ENCODE data around the gene PARD3. TPM values are rescaled to one million over a fixed set of nuclear protein-coding genes. Genes with fewer than 3 reads are reported as not detected.

PARD3 gene
- total RNA-seq, 1 donor from 2014 or later: 35.4 TPM

DNA sequence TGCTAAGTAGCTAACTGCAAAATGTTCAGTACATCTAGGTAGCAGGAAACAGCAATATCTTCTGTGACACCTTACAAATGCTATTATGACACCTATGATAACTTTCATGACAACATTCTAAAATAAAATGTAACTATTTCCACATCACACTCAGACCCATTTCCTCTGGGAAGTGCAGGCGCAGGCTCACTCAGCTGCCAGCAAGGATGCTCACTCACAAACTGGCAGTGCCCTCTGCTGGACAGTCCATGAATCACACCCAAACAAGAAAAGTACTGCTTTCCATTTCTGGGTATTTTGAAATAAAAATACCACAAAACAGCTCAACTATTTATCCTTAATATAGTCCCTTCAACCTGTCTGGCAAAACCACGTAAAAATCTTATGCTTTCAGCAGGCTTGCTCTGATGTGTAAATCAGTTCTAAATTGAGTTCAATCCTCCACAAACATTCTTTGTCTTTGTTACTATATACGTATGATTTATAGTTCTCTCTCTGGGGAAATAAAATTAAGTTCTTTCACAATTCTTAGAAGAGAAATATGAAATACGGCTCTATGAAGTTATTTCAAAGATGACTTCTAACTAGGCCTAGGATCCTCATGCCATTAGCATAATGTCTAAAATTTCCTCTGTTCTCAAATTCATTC, 176.6 kb downstream of the PARD3 start:
- no peak overlapping the region for H3K9ac ChIP-seq (ENCODE audit: low read length)
- peaks cover 20% of the 10 kb centered on the region for H3K79me2 ChIP-seq (ENCODE audit: insufficient read depth, low read length)
- no peak overlapping the region for H3K4me3 Mint-ChIP-seq (ENCODE audit: unreplicated experiment)
- no peaks in the 10 kb centered on the region for H3K27me3 Mint-ChIP-seq (ENCODE audit: low read depth, unreplicated experiment)
- no peak overlapping the region for H3K27ac ChIP-seq (ENCODE audit: low read depth, low read length)
- DNase-seq (ENCODE audit: low read depth) (peak; percentile 61), FAIRE-seq (peak; percentile 88)
- no peaks in the 10 kb centered on the region for H3K9me3 ChIP-seq (ENCODE audit: insufficient read depth, low read depth, low read length)
- peaks cover 9% of the 10 kb centered on the region for H3K4me1 Mint-ChIP-seq (ENCODE audit: low read depth, unreplicated experiment)
- H3K36me3 Mint-ChIP-seq (ENCODE audit: low read depth, unreplicated experiment): no peaks in the 10 kb centered on the region
- H3K9me3 Mint-ChIP-seq (ENCODE audit: unreplicated experiment): no peaks in the 10 kb centered on the region
- no peaks in the 10 kb centered on the region for H3K4me1 ChIP-seq (ENCODE audit: insufficient read depth, low read length)
- H2AFZ ChIP-seq (ENCODE audit: low read depth, low read length): no peak overlapping the region
- TF ChIP-seq, protein P1, sequence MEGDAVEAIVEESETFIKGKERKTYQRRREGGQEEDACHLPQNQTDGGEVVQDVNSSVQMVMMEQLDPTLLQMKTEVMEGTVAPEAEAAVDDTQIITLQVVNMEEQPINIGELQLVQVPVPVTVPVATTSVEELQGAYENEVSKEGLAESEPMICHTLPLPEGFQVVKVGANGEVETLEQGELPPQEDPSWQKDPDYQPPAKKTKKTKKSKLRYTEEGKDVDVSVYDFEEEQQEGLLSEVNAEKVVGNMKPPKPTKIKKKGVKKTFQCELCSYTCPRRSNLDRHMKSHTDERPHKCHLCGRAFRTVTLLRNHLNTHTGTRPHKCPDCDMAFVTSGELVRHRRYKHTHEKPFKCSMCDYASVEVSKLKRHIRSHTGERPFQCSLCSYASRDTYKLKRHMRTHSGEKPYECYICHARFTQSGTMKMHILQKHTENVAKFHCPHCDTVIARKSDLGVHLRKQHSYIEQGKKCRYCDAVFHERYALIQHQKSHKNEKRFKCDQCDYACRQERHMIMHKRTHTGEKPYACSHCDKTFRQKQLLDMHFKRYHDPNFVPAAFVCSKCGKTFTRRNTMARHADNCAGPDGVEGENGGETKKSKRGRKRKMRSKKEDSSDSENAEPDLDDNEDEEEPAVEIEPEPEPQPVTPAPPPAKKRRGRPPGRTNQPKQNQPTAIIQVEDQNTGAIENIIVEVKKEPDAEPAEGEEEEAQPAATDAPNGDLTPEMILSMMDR (IDR thresholded peaks at IDR 0.05; ENCODE audit: insufficient read depth, low read depth, low read length): peak; percentile 96
- TF ChIP-seq EZH2 (IDR thresholded peaks at IDR 0.05; ENCODE audit: insufficient read depth, low read length): no peak
- no peak overlapping the region for H3K27ac Mint-ChIP-seq (ENCODE audit: unreplicated experiment)
- no peak overlapping the region for H3K4me3 ChIP-seq (ENCODE audit: insufficient read depth, low read depth, low read length)
- no peaks in the 10 kb centered on the region for H3K36me3 ChIP-seq (ENCODE audit: insufficient read depth, low read length)
- H3K27me3 ChIP-seq (ENCODE audit: insufficient read depth, low read length): no peaks in the 10 kb centered on the region
- H3K4me2 ChIP-seq (ENCODE audit: low read length): no peak overlapping the region
- peaks cover 37% of the 10 kb centered on the region for H4K20me1 ChIP-seq (ENCODE audit: insufficient read depth, low read length)

DNA sequence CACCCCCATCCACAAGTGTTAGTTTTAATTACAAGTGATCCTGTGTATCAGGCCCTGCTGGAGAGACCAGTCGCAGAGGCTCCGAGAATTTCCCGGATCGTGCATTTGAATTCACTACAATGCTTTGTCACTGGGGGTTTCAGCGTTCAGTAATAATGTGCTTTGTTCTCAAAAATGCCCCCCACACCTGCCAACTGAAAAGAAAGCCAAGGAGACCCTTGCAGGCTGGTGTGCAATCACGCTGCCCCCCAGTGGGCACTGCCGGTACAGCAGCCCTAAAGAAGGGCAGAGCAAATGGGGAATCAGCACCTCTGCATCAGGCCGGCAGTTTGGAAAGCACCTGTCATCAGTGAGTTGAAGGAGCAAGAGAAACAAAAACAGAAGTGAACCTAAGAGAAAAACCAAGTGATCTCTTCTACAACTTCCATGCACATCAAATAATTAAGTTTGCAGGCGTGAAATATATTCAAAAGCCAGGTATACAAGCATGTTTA, 177.6 kb downstream of the PARD3 start:
- no peaks in the 10 kb centered on the region for H3K36me3 Mint-ChIP-seq (ENCODE audit: low read depth, unreplicated experiment)
- no peak overlapping the region for H3K27ac Mint-ChIP-seq (ENCODE audit: unreplicated experiment)

More for the DNA sequence above, 177.6 kb downstream of the PARD3 start:
- peaks cover 29% of the 10 kb centered on the region for H4K20me1 ChIP-seq (ENCODE audit: insufficient read depth, low read length)
- H3K4me2 ChIP-seq (ENCODE audit: low read length): peak overlapping the region; percentile 41
- FAIRE-seq (no peak), DNase-seq (ENCODE audit: low read depth) (peak; percentile 14)
- H3K9me3 ChIP-seq (ENCODE audit: insufficient read depth, low read depth, low read length): no peaks in the 10 kb centered on the region
- no peak overlapping the region for H3K27ac ChIP-seq (ENCODE audit: low read depth, low read length)
- Mint-ChIP-seq H3K9me3 (ENCODE audit: unreplicated experiment) (no peaks in the 10 kb centered on the region), H3K4me3 (ENCODE audit: unreplicated experiment) (no peak overlapping the region), H3K4me1 (ENCODE audit: low read depth, unreplicated experiment) (peaks cover 9% of the 10 kb centered on the region), H3K27me3 (ENCODE audit: low read depth, unreplicated experiment) (no peaks in the 10 kb centered on the region)
- no peak overlapping the region for H2AFZ ChIP-seq (ENCODE audit: low read depth, low read length)
- H3K36me3 ChIP-seq (ENCODE audit: insufficient read depth, low read length): no peaks in the 10 kb centered on the region
- H3K27me3 ChIP-seq (ENCODE audit: insufficient read depth, low read length): no peaks in the 10 kb centered on the region
- H3K79me2 ChIP-seq (ENCODE audit: insufficient read depth, low read length): peaks cover 13% of the 10 kb centered on the region
- no peaks in the 10 kb centered on the region for H3K4me1 ChIP-seq (ENCODE audit: insufficient read depth, low read length)
- no peak overlapping the region for H3K9ac ChIP-seq (ENCODE audit: low read length)
- TF ChIP-seq, protein P1 (IDR thresholded peaks at IDR 0.05; ENCODE audit: insufficient read depth, low read depth, low read length): peak; percentile 98
- no peak for TF ChIP-seq EZH2 (IDR thresholded peaks at IDR 0.05; ENCODE audit: insufficient read depth, low read length)
- H3K4me3 ChIP-seq (ENCODE audit: insufficient read depth, low read depth, low read length): no peak overlapping the region

Data from astrocyte (in vitro differentiated cells and primary cell).